H1 (cell line): ENCODE data around the gene LEMD1. TPM values are rescaled to one million over a fixed set of nuclear protein-coding genes. Genes with fewer than 3 reads are reported as not detected.

Experiments
- CTCF ChIA-PET: fragments of 300-600 bp; sonication (Branson Sonifier 250); formaldehyde crosslinking; loops from one replicate; lab custom pipeline; 2021; ENCODE audit not compliant: partially characterized antibody; lab: Charles Lee
- POLR2A ChIA-PET: fragments of 300-600 bp; sonication (Branson Sonifier 250); formaldehyde crosslinking; loops from one replicate; lab custom pipeline; 2021; ENCODE audit warnings: inconsistent platforms; ENCODE audit not compliant: partially characterized antibody; lab: Charles Lee
- DNase-seq, 2 experiments: peaks; one replicate each; pipeline versions ENCODE4 v3.0.0 to v3.0.0-alpha.2; 2010 to 2022; ENCODE audit warnings: low spot score in 2 of 2, low read depth in 1 of 2, mixed read lengths in 1 of 2
- FAIRE-seq: peaks from 2 replicates; lab custom pipeline; 2011; peaks lifted over from hg19 to GRCh38; lab: Jason Lieb, UNC
- H2AFZ ChIP-seq: 2 replicates; pipeline ENCODE4 v1.8.1; 2012; ENCODE audit warnings: low read length, inconsistent platforms
- H2AK5ac ChIP-seq: 2 replicates; pipeline ENCODE4 v1.6.1; 2013; ENCODE audit warnings: low read depth, low read length
- H2BK120ac ChIP-seq: replicated peaks from 2 replicates; pipeline ENCODE3; 2013; ENCODE audit warnings: low read depth, low read length, inconsistent platforms
- H2BK12ac ChIP-seq: 2 replicates; pipeline ENCODE4 v1.6.1; 2013; ENCODE audit warnings: low read depth, low read length
- H2BK15ac ChIP-seq: 2 replicates; pipeline ENCODE4 v1.6.1; 2013; ENCODE audit warnings: low read length
- H2BK20ac ChIP-seq: 2 replicates; pipeline ENCODE4 v1.6.1; 2013; ENCODE audit warnings: low read length
- H2BK5ac ChIP-seq: 2 replicates; pipeline ENCODE4 v1.6.1; 2013; ENCODE audit warnings: low read depth, low read length
- H3K14ac ChIP-seq: 2 replicates; pipeline ENCODE4 v1.6.1; 2013; ENCODE audit warnings: inconsistent platforms; ENCODE audit not compliant: insufficient read length
- H3K18ac ChIP-seq: 2 replicates; pipeline ENCODE4 v1.6.1; 2013; ENCODE audit warnings: low read length; ENCODE audit errors: extremely low read depth
- H3K23ac ChIP-seq: 2 replicates; pipeline ENCODE4 v1.6.1; 2013; ENCODE audit warnings: inconsistent platforms; ENCODE audit not compliant: insufficient read length
- H3K23me2 ChIP-seq: 2 replicates; pipeline ENCODE4 v1.6.1; 2013; ENCODE audit warnings: low read depth, low read length
- H3K27ac ChIP-seq: 2 replicates; pipeline ENCODE4 v1.6.1; 2011; ENCODE audit warnings: low read depth, low read length, inconsistent platforms
- H3K27me3 ChIP-seq, 4 experiments: replicated peaks in 1 of 4; 1 replicate in 1 of 4; 2 replicates in 3 of 4; pipeline versions ENCODE4 v1.6.1 to v1.8.1; 2011 to 2013; ENCODE audit warnings: low read length in 3 of 4, mild to moderate bottlenecking in 3 of 4, inconsistent platforms in 2 of 4, mixed read lengths in 2 of 4, moderate library complexity in 1 of 4; ENCODE audit not compliant: control insufficient read depth in 3 of 4, insufficient read depth in 3 of 4; ENCODE audit errors: extremely low read depth in 1 of 4
- H3K36me3 ChIP-seq, 4 experiments: 2 replicates each; pipeline versions ENCODE4 v1.6.1 to v1.8.1; 2011 to 2013; ENCODE audit warnings: mild to moderate bottlenecking in 4 of 4, low read length in 3 of 4, moderate library complexity in 2 of 4, control low read depth in 1 of 4, inconsistent platforms in 1 of 4; ENCODE audit not compliant: insufficient read depth in 4 of 4, control insufficient read depth in 2 of 4
- H3K4ac ChIP-seq: replicated peaks from 2 replicates; pipeline ENCODE3; 2013; ENCODE audit warnings: low read length, low read depth, mixed read lengths, inconsistent platforms; ENCODE audit not compliant: insufficient read length
- H3K4me1 ChIP-seq, 4 experiments: replicated peaks in 1 of 4; 1 replicate in 1 of 4; 2 replicates in 3 of 4; pipeline versions ENCODE4 v1.6.1 to v1.8.1; 2011 to 2013; ENCODE audit warnings: low read length in 3 of 4, inconsistent platforms in 2 of 4, mixed read lengths in 1 of 4; ENCODE audit not compliant: insufficient read depth in 4 of 4, control insufficient read depth in 3 of 4
- H3K4me2 ChIP-seq, 2 experiments: 2 replicates each; pipeline versions ENCODE4 v1.6.1 to v1.8.1; 2011 to 2013; ENCODE audit warnings: low read depth in 2 of 2, low read length in 2 of 2, control low read depth in 1 of 2, inconsistent platforms in 1 of 2, mild to moderate bottlenecking in 1 of 2; ENCODE audit not compliant: insufficient read depth in 1 of 2
- H3K4me3 ChIP-seq, 4 experiments: fragments of 200-600, 300-600 bp in 1 of 4; sonication (generic), shearing (Covaris generic), sonication (Bioruptor Twin) in 1 of 4; 2 replicates each; pipeline versions ENCODE4 v1.5.1 to v1.8.1; 2011 to 2016; ENCODE audit warnings: low read length in 4 of 4, low read depth in 3 of 4, control low read depth in 2 of 4, inconsistent platforms in 2 of 4, mild to moderate bottlenecking in 2 of 4, mixed read lengths in 1 of 4, moderate library complexity in 1 of 4; ENCODE audit not compliant: insufficient read depth in 2 of 4; ENCODE audit errors: extremely low read depth in 1 of 4
- H3K56ac ChIP-seq: replicated peaks from 2 replicates; pipeline ENCODE3; 2013; ENCODE audit warnings: low read depth, mild to moderate bottlenecking, mixed read lengths, low read length, inconsistent platforms; ENCODE audit not compliant: insufficient read length
- H3K79me1 ChIP-seq: 2 replicates; pipeline ENCODE4 v1.6.1; 2013; ENCODE audit warnings: low read depth, low read length, control low read depth
- H3K79me2 ChIP-seq, 2 experiments: 2 replicates each; pipeline versions ENCODE4 v1.6.1 to v1.8.1; 2012 to 2013; ENCODE audit warnings: low read length in 2 of 2, mild to moderate bottlenecking in 2 of 2, inconsistent platforms in 1 of 2; ENCODE audit not compliant: insufficient read depth in 2 of 2, control insufficient read depth in 1 of 2
- H3K9ac ChIP-seq, 4 experiments: replicated peaks in 1 of 4; 1 replicate in 1 of 4; 2 replicates in 3 of 4; pipeline versions ENCODE4 v1.6.1 to v1.8.1; 2011 to 2013; ENCODE audit warnings: low read depth in 3 of 4, low read length in 3 of 4, control low read depth in 2 of 4, mild to moderate bottlenecking in 2 of 4, moderate library complexity in 2 of 4, inconsistent platforms in 1 of 4; ENCODE audit errors: extremely low read depth in 1 of 4
- H3K9me3 ChIP-seq, 2 experiments: 2 replicates each; pipeline versions ENCODE4 v1.6.1 to v1.8.1; 2012 to 2013; ENCODE audit warnings: mild to moderate bottlenecking in 2 of 2, moderate library complexity in 2 of 2, control low read depth in 1 of 2, inconsistent platforms in 1 of 2, low read depth in 1 of 2, low read length in 1 of 2, mixed read lengths in 1 of 2; ENCODE audit not compliant: insufficient read depth in 2 of 2
- H4K20me1 ChIP-seq, 2 experiments: replicated peaks in 1 of 2; 2 replicates each; pipeline versions ENCODE3 to v1.8.1; 2011 to 2013; ENCODE audit warnings: inconsistent platforms in 2 of 2, low read length in 2 of 2, mild to moderate bottlenecking in 1 of 2; ENCODE audit not compliant: insufficient read depth in 2 of 2, control insufficient read depth in 1 of 2
- H4K5ac ChIP-seq: 2 replicates; pipeline ENCODE4 v1.6.1; 2013; ENCODE audit warnings: low read length, low read depth, mixed read lengths, inconsistent platforms; ENCODE audit not compliant: insufficient read length
- H4K8ac ChIP-seq: 2 replicates; pipeline ENCODE4 v1.8.0; 2013; ENCODE audit warnings: mild to moderate bottlenecking, moderate library complexity, low read length, inconsistent platforms; ENCODE audit not compliant: insufficient read depth; ENCODE audit errors: extremely low read depth
- H4K91ac ChIP-seq: replicated peaks from 2 replicates; pipeline ENCODE3; 2013; ENCODE audit warnings: low read length, mixed read lengths, inconsistent platforms; ENCODE audit not compliant: insufficient read length
- GTF2F1 ChIP-seq: IDR thresholded peaks from 2 replicates; pipeline ENCODE4 v1.6.1; 2012; ENCODE audit warnings: low read depth, low read length, improper control_type of control experiment, borderline replicate concordance
- KDM1A ChIP-seq: fragments of 200-600, 300-600 bp; sonication (generic); IDR thresholded peaks from 2 replicates; pipeline ENCODE4 v1.7.1; 2016; ENCODE audit warnings: mild to moderate bottlenecking, low read length, borderline replicate concordance
- WGBS, 2 experiments: shearing (Covaris generic) in 1 of 2; methylation state at CpG; one replicate each; pipeline versions ENCODE4 v1.1.6 to v1.1.7; 2013 to 2015; ENCODE audit warnings: low lambda C conversion rate in 2 of 2, mixed read lengths in 2 of 2, inconsistent platforms in 1 of 2, low coverage in 1 of 2, missing lambda C conversion rate in 1 of 2; ENCODE audit not compliant: insufficient replicate concordance in 2 of 2, insufficient coverage in 1 of 2, insufficient read length in 1 of 2; ENCODE audit errors: extremely low coverage in 1 of 2, missing lambda C conversion rate in 1 of 2; 5-methylcytosine and 5-hydroxymethylcytosine counted together
- polyA plus RNA-seq, 7 experiments: library from polyadenylated mRNA; depleted of rRNA in 3 of 7; stranded (reverse) in 5 of 7; unstranded in 2 of 7; fragments of >200 nt in 5 of 7; fragments of 200-250 nt in 2 of 7; gene quantifications; 1 replicate in 5 of 7; 2 replicates in 1 of 7; 4 replicates in 1 of 7; pipeline versions ENCODE4 v1.2.1 to v1.2.3, GENCODE V29; 2011 to 2013; ENCODE audit warnings: missing spikeins in 2 of 7, mixed read lengths in 2 of 7
- total RNA-seq: library from RNA; stranded (reverse); fragmentation: NEBNext Ultra II Directional; extraction: Animal tissue kit (Norgen Biotek cat#: 25700); gene quantifications from 2 replicates; pipeline ENCODE4 v1.2.1, GENCODE V29; 2021

LEMD1 gene
- total and polyA plus RNA-seq, 2 of the 8 experiments (the other 6 are each of a cell fraction or from before 2014, with no cell fraction given): 10.0 to 10.5 TPM

DNA sequence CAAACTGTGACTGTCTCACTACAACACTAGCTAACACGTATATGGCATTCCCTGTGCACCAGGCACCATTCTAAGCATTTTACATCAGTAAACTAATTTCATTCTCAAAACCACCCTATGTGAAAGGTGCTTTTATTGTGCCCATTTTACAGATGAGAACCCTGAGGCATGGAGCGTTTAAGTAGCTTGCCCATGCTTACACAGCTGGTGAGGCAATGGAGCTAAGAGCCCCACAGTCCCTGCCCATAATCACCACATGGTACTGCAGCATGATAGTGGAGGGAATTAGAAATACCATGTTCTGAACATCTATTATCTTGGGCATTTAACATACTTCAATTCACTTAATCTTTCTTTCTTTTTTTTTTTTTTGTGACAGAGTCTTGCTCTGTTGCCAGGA lies 34.0 kb downstream of the LEMD1 start:
- no peaks in the 10 kb centered on the region for H3K79me1 ChIP-seq
- H2BK20ac ChIP-seq: no peak overlapping the region
- no peaks in the 10 kb centered on the region for H3K79me2 ChIP-seq
- POLR2A ChIA-PET: interaction anchor here (0.7 kb wide), 1 partner anchor 9 kb away, joined by 3 read pairs; no protein-coding TSS in a partner anchor
- H3K27me3 ChIP-seq: no peaks in the 10 kb centered on the region
- H3K14ac ChIP-seq: no peak overlapping the region
- H2AFZ ChIP-seq: no peak overlapping the region
- no peak overlapping the region for H4K91ac ChIP-seq
- FAIRE-seq (no peak), DNase-seq (peak in 1 of 2 experiments; percentile 24)
- no peak overlapping the region for H3K9ac ChIP-seq
- H3K23ac ChIP-seq: no peak overlapping the region
- no peak overlapping the region for H3K4me3 ChIP-seq
- H3K56ac ChIP-seq: no peak overlapping the region
- no peak overlapping the region for H3K4me2 ChIP-seq
- CTCF ChIA-PET: interaction anchor here (0.6 to 10.6 kb wide), 12 partner anchors 9 to 136 kb away, joined by 3 to 76 read pairs (median 4); no protein-coding TSS in a partner anchor
- no peaks in the 10 kb centered on the region for H3K9me3 ChIP-seq
- H3K27ac ChIP-seq: no peak overlapping the region
- no peak overlapping the region for H3K18ac ChIP-seq
- H2BK120ac ChIP-seq: no peak overlapping the region
- H2BK15ac ChIP-seq: no peak overlapping the region
- WGBS, 2 experiments: 95% methylated on average over 2 of the region's 2 CpGs; no CpG with 5 or more reads in 1 of the 2 experiments
- H4K8ac ChIP-seq: no peak overlapping the region
- no peaks in the 10 kb centered on the region for H3K23me2 ChIP-seq
- H3K36me3 ChIP-seq: no peaks in the 10 kb centered on the region
- no peak overlapping the region for H2BK12ac ChIP-seq
- H3K4me1 ChIP-seq: no peaks in the 10 kb centered on the region
- H4K20me1 ChIP-seq: no peaks in the 10 kb centered on the region
- no peak overlapping the region for H4K5ac ChIP-seq
- no peak overlapping the region for H2AK5ac ChIP-seq
- H3K4ac ChIP-seq: no peak overlapping the region
- no peak overlapping the region for H2BK5ac ChIP-seq
- peak; percentile 72 for TF ChIP-seq KDM1A
- no peak for TF ChIP-seq GTF2F1
